H9 (cell line): ENCODE measurements around the gene R3HCC1L. TPM values are rescaled to one million over a fixed set of nuclear protein-coding genes. Genes with fewer than 3 reads are reported as not detected.

Experiments
- DNase-seq: peaks from one replicate; pipeline ENCODE4 v3.0.0-alpha.2; 2017
- H2AFZ ChIP-seq: one replicate; pipeline ENCODE4 v1.6.1; 2013; ENCODE audit warnings: mild to moderate bottlenecking, low read length, control low read depth, moderate library complexity
- H2AK5ac ChIP-seq: 2 replicates; pipeline ENCODE4 v1.6.1; 2013; ENCODE audit warnings: low read length, control low read depth, mixed read lengths; ENCODE audit not compliant: insufficient read length
- H2BK120ac ChIP-seq: one replicate; pipeline ENCODE4 v1.6.1; 2013; ENCODE audit warnings: low read depth, mild to moderate bottlenecking, low read length, control low read depth, inconsistent platforms; ENCODE audit not compliant: poor library complexity, severe bottlenecking
- H2BK12ac ChIP-seq: 2 replicates; pipeline ENCODE4 v1.6.1; 2013; ENCODE audit warnings: low read length, control low read depth, mixed read lengths, low read depth; ENCODE audit not compliant: insufficient read length
- H2BK15ac ChIP-seq: 2 replicates; pipeline ENCODE4 v1.6.1; 2013; ENCODE audit warnings: low read depth, low read length, control low read depth
- H2BK20ac ChIP-seq: one replicate; pipeline ENCODE4 v1.6.1; 2013; ENCODE audit warnings: low read depth, mild to moderate bottlenecking, low read length, control low read depth, inconsistent platforms; ENCODE audit not compliant: poor library complexity, severe bottlenecking
- H2BK5ac ChIP-seq: 2 replicates; pipeline ENCODE4 v1.6.1; 2013; ENCODE audit warnings: low read length, control low read depth, mixed read lengths; ENCODE audit not compliant: insufficient read length
- H3K14ac ChIP-seq: 2 replicates; pipeline ENCODE4 v1.6.1; 2013; ENCODE audit warnings: low read length, control low read depth; ENCODE audit not compliant: insufficient read depth
- H3K18ac ChIP-seq: 2 replicates; pipeline ENCODE4 v1.6.1; 2013; ENCODE audit warnings: low read depth, mild to moderate bottlenecking, mixed read lengths, low read length, control low read depth; ENCODE audit not compliant: insufficient read length
- H3K23ac ChIP-seq: 2 replicates; pipeline ENCODE4 v1.6.1; 2013; ENCODE audit warnings: low read length, control low read depth, mixed read lengths, low read depth; ENCODE audit not compliant: insufficient read length
- H3K23me2 ChIP-seq: 2 replicates; pipeline ENCODE4 v1.6.1; 2013; ENCODE audit warnings: low read depth, mild to moderate bottlenecking, mixed read lengths, low read length, control low read depth; ENCODE audit not compliant: insufficient read length, poor library complexity, severe bottlenecking
- H3K27ac ChIP-seq: 2 replicates; pipeline ENCODE4 v1.5.1; 2013; ENCODE audit warnings: low read length, control low read depth, mixed read lengths, low read depth; ENCODE audit not compliant: insufficient read length
- H3K27me3 ChIP-seq: 2 replicates; pipeline ENCODE4 v1.6.1; 2013; ENCODE audit warnings: low read length, control low read depth, inconsistent platforms; ENCODE audit not compliant: insufficient read depth
- H3K4ac ChIP-seq: 2 replicates; pipeline ENCODE4 v1.6.1; 2013; ENCODE audit warnings: low read depth, mild to moderate bottlenecking, control low read depth, inconsistent platforms, low read length, moderate library complexity
- H3K4me1 ChIP-seq: 2 replicates; pipeline ENCODE4 v1.6.1; 2013; ENCODE audit warnings: low read length, control low read depth, inconsistent platforms; ENCODE audit not compliant: insufficient read depth
- H3K4me2 ChIP-seq: 2 replicates; pipeline ENCODE4 v1.6.1; 2013; ENCODE audit warnings: low read length, control low read depth, mixed read lengths; ENCODE audit not compliant: insufficient read length, insufficient read depth
- H3K56ac ChIP-seq: 2 replicates; pipeline ENCODE4 v1.6.1; 2013; ENCODE audit warnings: low read depth, mild to moderate bottlenecking, mixed read lengths, low read length, control low read depth; ENCODE audit not compliant: insufficient read length
- H3K79me1 ChIP-seq: 2 replicates; pipeline ENCODE4 v1.6.1; 2013; ENCODE audit warnings: low read depth, mild to moderate bottlenecking, moderate library complexity, low read length, control low read depth, inconsistent platforms; ENCODE audit not compliant: insufficient read depth, poor library complexity, severe bottlenecking
- H3K79me2 ChIP-seq: 2 replicates; pipeline ENCODE4 v1.6.1; 2013; ENCODE audit warnings: low read length, control low read depth, inconsistent platforms; ENCODE audit not compliant: insufficient read depth
- H3K9ac ChIP-seq: 2 replicates; pipeline ENCODE4 v1.6.1; 2013; ENCODE audit warnings: low read length, control low read depth, mixed read lengths; ENCODE audit not compliant: insufficient read length; ENCODE audit errors: extremely low read depth
- H3K9me3 ChIP-seq: one replicate; pipeline ENCODE4 v1.6.1; 2013; ENCODE audit warnings: low read depth, low read length, inconsistent platforms; ENCODE audit not compliant: control insufficient read depth
- H3T11ph ChIP-seq: one replicate; pipeline ENCODE4 v1.6.1; 2013; ENCODE audit warnings: mild to moderate bottlenecking, low read length, control low read depth, inconsistent platforms
- H4K20me1 ChIP-seq: one replicate; pipeline ENCODE4 v1.6.1; 2013; ENCODE audit not compliant: control insufficient read depth, insufficient read length, insufficient read depth
- H4K5ac ChIP-seq: 2 replicates; pipeline ENCODE4 v1.6.1; 2013; ENCODE audit warnings: low read depth, mild to moderate bottlenecking, mixed read lengths, low read length, control low read depth; ENCODE audit not compliant: insufficient read length
- H4K8ac ChIP-seq: replicated peaks from 2 replicates; pipeline ENCODE4 v1.6.1; 2013; ENCODE audit warnings: low read length, control low read depth, mixed read lengths, low read depth; ENCODE audit not compliant: insufficient read length
- H4K91ac ChIP-seq: 2 replicates; pipeline ENCODE4 v1.6.1; 2013; ENCODE audit warnings: low read depth, mild to moderate bottlenecking, moderate library complexity, mixed read lengths, low read length, control low read depth; ENCODE audit not compliant: insufficient read length
- H3K27ac Mint-ChIP-seq, 3 experiments: 2 replicates in 2 of 3; 3 replicates in 1 of 3; pipeline ENCODE4 v1.8.0; 2020 to 2021; ENCODE audit warnings: mixed read lengths in 3 of 3, mild to moderate bottlenecking in 1 of 3, moderate library complexity in 1 of 3
- H3K27me3 Mint-ChIP-seq: 2 replicates; pipeline ENCODE4 v1.8.0; 2021; ENCODE audit warnings: low read depth, mild to moderate bottlenecking, moderate library complexity, mixed read lengths
- H3K36me3 Mint-ChIP-seq, 3 experiments: 2 replicates in 2 of 3; 3 replicates in 1 of 3; pipeline ENCODE4 v1.8.0; 2020 to 2021; ENCODE audit warnings: low read depth in 3 of 3, mixed read lengths in 3 of 3; ENCODE audit not compliant: insufficient read depth in 1 of 3
- H3K4me1 Mint-ChIP-seq, 2 experiments: 2 replicates each; pipeline ENCODE4 v1.8.0; 2020; ENCODE audit warnings: mixed read lengths in 2 of 2
- H3K4me3 Mint-ChIP-seq, 2 experiments: 2 replicates in 1 of 2; 3 replicates in 1 of 2; pipeline ENCODE4 v1.8.0; 2020 to 2021; ENCODE audit warnings: mild to moderate bottlenecking in 2 of 2, mixed read lengths in 2 of 2, moderate library complexity in 1 of 2
- H3K9me3 Mint-ChIP-seq, 2 experiments: 2 replicates in 1 of 2; 3 replicates in 1 of 2; pipeline ENCODE4 v1.8.0; 2020; ENCODE audit warnings: mild to moderate bottlenecking in 2 of 2, mixed read lengths in 2 of 2, moderate library complexity in 1 of 2
- CTCF ChIP-seq: fragments of 200-600 bp; sonication (generic); conservative IDR thresholded peaks from 3 replicates; pipeline ENCODE4 v1.8.0; 2021; ENCODE audit warnings: antibody characterized with exemption, mild to moderate bottlenecking
- WGBS: extraction: QIAGEN DNeasy Blood & Tissue Kit; methylation state at CpG from one replicate; pipeline ENCODE4 v1.1.7; 2013; ENCODE audit warnings: missing lambda C conversion rate, low lambda C conversion rate, mixed read lengths; ENCODE audit not compliant: insufficient read length; ENCODE audit errors: extremely low coverage; 5-methylcytosine and 5-hydroxymethylcytosine counted together
- total RNA-seq: library from RNA; stranded (reverse); gene quantifications from 2 replicates; pipeline ENCODE4 v1.2.1, GENCODE V29; 2021

Gene R3HCC1L
- total RNA-seq, 1 experiment from 2014 or later: 18.5 TPM

GRCh38 chr10:98251399-98251798 is 116.9 kb downstream of the R3HCC1L start:
- Histone ChIP-seq H4K20me1 (no peaks in the 10 kb centered on the region), H3K79me1 (no peaks in the 10 kb centered on the region), H3K23ac (no peak overlapping the region), H3K4me1 (no peaks in the 10 kb centered on the region), H3T11ph (no peak overlapping the region), H2BK15ac (no peak overlapping the region), H3K9ac (no peak overlapping the region), H2BK120ac (no peak overlapping the region), H3K9me3 (no peaks in the 10 kb centered on the region), H4K8ac (no peak overlapping the region), H3K27ac (no peak overlapping the region), H3K18ac (no peak overlapping the region), H2BK20ac (no peak overlapping the region), H3K4ac (no peak overlapping the region), H3K27me3 (no peaks in the 10 kb centered on the region), H2BK12ac (no peak overlapping the region), H2AFZ (no peak overlapping the region), H2BK5ac (no peak overlapping the region), H3K4me2 (no peak overlapping the region), H3K23me2 (no peaks in the 10 kb centered on the region), H2AK5ac (no peak overlapping the region), H4K5ac (no peak overlapping the region), H3K56ac (no peak overlapping the region), H4K91ac (no peak overlapping the region), H3K79me2 (no peaks in the 10 kb centered on the region), H3K14ac (no peak overlapping the region)
- Mint-ChIP-seq H3K4me1 (peaks cover 10 to 16% of the 10 kb centered on the region in 2 experiments), H3K36me3 (peaks cover 0 to 16% (median 7%) of the 10 kb centered on the region in 3 experiments; a peak in 3 of 7 replicates), H3K4me3 (no peak overlapping the region), H3K27me3 (no peaks in the 10 kb centered on the region), H3K9me3 (no peaks in the 10 kb centered on the region), H3K27ac (no peak overlapping the region)
- WGBS: no CpG with 5 or more reads among the region's 8 CpGs
- TF ChIP-seq CTCF: no peak
- DNase-seq: no peak
